HG03520 (cell line): Measurements from ENCODE around the gene FUCA2.
A peak's percentile ranks its signal among the peaks of the same experiment; 100 is the strongest.
"Not testable (repeated sequence)": the region's sequence is repeated elsewhere in the genome, so short reads cannot be mapped to it uniquely, and the experiment has no call there.

Experiments
- ATAC-seq: cut with Tn5 transposase; IDR thresholded peaks from one replicate; pipeline ENCODE4 v1.9.1; 2021; ENCODE audit warnings: mild to moderate bottlenecking, moderate library complexity; ENCODE audit not compliant: unreplicated experiment

FUCA2 gene

GRCh38 chr6:143505111-143505510 lies 6.4 kb downstream of the FUCA2 start:
- no peak for ATAC-seq

GRCh38 chr6:143504369-143504768 lies 7.2 kb downstream of the FUCA2 start:
- no peak for ATAC-seq

GRCh38 chr6:143501851-143502250 lies 9.7 kb downstream of the FUCA2 start:
- ATAC-seq: no peak

- no peak for ATAC-seq
These were observed 13.1 kb downstream of the FUCA2 start for GRCh38 chr6:143498428-143498827.

- no peak for ATAC-seq
These were observed 14.5 kb downstream of the FUCA2 start for GRCh38 chr6:143496974-143497373.

GRCh38 chr6:143490775-143491174 lies 20.7 kb downstream of the FUCA2 start:
- no peak for ATAC-seq

- ATAC-seq: no peak
These were observed 21.3 kb downstream of the FUCA2 start for GRCh38 chr6:143490244-143490643.

DNA sequence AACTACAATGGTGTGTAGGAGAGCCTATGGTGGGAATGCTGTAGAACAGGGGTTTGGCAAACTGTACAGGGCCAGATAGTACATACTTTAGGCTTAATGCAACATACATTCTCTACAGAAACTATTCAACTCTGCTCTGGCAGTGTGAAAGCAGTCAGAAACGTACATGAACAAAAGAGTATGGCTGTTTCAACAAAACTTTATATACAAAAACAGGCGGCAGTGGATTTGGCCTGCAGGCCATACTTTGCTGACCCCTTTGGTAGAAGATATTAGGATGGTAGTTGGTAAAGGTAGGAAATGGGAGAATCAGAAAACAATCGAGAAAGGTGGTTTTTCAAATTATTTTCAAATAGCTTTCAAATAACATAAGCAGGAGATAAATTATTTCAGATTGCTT lies 24.8 kb downstream of the FUCA2 start:
- ATAC-seq: no peak

DNA sequence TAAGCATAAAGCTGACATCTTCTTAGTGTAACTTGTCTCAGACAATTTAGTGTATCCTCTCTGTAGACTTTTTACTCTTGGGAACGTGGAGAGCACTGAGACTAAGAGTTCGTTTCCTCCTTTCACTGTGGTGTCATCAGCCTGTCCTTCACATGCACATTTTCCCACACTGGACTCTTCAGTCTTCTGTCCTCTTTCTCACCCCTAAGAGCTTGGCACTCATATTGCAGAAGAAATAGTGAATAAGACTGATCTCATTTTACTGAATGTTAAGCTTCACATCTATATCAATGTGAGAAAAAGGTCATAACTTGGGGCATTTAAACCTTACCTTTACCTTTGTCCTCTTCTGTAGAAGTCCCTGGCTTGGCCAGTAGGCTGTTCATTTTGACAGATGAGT lies 25.6 kb downstream of the FUCA2 start:
- ATAC-seq: no peak

- no peak for ATAC-seq
These were observed 28.9 kb downstream of the FUCA2 start for GRCh38 chr6:143482593-143482992.

GRCh38 chr6:143478479-143479062 lies 32.9 kb downstream of the FUCA2 start:
- ATAC-seq: no peak

- no peak for ATAC-seq
These were observed 35.0 kb downstream of the FUCA2 start for GRCh38 chr6:143476545-143476944.

- ATAC-seq: no peak
These were observed 39.7 kb downstream of the FUCA2 start for GRCh38 chr6:143471822-143472221.

GRCh38 chr6:143468823-143469222 lies 42.7 kb downstream of the FUCA2 start:
- ATAC-seq: not testable (repeated sequence)

GRCh38 chr6:143468026-143468425 lies 43.5 kb downstream of the FUCA2 start:
- ATAC-seq: no peak

- no peak for ATAC-seq
These were observed 46.0 kb downstream of the FUCA2 start for GRCh38 chr6:143465546-143465945.

GRCh38 chr6:143457563-143458359 lies 53.8 kb downstream of the FUCA2 start:
- no peak for ATAC-seq

- no peak for ATAC-seq
These were observed 60.0 kb downstream of the FUCA2 start for GRCh38 chr6:143451531-143451930.

DNA sequence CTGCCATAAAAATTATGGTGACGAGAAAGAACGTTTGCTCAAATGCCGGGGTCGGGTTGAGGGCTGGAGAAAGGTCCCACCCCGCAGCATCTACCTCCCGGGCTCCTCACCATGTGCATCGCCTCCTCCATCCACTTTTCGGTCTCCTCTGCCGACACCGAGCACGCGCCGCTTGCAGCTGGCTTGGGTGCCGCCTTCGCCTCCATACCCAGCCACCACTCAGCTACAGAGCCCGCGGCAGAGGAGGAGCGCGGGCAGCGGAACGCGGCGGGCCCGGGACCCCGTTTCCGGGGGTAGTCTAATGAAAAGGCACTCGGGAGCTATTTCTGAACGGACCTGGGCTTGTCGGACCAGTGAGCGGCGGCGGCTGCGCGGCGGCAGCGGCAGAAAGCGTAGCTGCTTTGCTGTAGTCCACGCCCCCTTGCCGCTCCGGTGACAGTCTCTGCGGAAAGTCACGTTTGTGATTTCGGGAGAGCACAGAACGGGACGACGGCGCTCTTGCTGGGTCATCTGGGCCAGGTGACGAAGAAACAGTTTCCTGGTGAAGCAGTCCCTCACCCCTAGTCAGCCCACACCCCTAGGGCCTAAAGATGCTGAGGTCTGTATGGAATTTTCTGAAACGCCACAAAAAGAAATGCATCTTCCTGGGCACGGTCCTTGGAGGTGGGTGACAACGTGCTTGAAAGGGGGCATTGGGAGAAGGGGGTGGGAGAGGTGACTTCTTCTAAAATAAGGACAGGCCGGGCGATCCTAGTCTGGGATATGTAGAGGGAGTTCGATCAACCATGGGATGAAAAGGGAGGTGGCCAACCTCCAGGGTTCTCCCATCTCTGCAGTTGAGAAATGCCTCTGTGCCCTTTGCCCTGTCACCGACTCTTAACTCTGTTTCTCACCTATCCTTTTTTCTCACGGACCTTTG lies 60.8 kb downstream of the FUCA2 start, which contains the start of the genes ADAT2 and PEX3:
TSS of gene ADAT2 (minus strand) at position 243 of the 919 bp plus-strand sequence. CDS start at position 206, 37 bp downstream.
TSS of gene PEX3 (plus strand) at position 353 of the 919 bp plus-strand sequence. CDS start at position 591, 238 bp downstream.
- peak; percentile 91 for ATAC-seq

DNA sequence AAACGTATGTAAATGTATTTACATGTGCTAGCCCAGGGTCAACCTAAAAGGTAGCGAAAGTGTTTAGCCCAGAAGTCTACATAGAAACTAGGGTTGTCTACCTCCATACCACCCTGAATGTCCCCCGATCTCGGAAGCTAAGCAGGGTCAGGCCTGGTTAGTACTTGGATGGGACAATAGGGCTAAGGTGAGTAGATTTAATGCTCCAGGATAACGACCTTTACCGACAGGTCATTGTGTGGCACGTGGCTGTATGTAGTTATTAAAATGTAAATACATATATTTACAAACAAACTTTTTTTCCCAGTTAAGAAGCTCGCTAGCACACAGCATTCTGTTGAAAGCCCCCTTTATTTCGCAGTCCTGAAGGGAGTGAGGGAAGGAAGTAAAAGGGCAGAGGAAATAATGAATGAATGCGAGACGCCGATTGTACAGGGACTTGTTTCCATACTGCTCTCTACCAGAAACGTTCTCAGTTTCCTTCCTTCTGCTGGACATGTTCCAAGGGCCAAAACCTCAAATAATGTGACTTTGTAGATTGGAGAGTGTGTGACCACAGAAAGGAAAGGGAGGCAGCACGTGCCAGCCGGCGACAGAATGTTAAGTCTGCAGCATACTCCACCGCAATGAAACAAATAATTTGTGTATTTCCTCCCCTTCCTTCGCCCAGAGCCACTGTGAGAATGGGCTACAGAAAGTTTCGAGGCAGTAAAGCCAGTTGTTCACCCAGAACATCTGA lies 61.6 kb downstream of the FUCA2 start:
- ATAC-seq: peak; percentile 14
